ENCODE results near the gene SLC6A6. TPM values are rescaled to one million over a fixed set of nuclear protein-coding genes. Genes with fewer than 3 reads are reported as not detected.

The SLC6A6 gene
- total RNA-seq, 2 donors from 2014 or later = 4.9 to 5.7 TPM

DNA sequence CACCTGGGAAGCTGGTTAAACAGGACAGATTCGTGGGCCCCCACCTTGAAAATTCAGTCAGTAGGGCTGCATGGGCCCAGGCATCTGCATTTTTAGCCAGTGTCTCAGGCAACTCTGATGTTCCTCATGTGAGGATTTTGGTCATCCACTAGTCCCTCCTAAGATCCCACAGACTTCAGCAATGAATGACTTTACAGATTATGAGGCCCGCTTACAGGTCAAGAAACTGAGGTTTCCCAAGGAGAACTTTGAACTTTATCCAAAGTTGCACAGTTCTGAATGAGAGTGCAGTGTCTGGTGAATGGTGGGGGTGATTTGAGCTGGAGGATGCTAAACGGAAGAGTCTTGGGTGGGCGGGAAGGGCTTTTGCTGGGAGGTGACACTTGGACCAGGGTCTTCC, 27.2 kb downstream of the SLC6A6 start:
- Histone ChIP-seq H3K27ac (peak overlapping the region in 1 of 4 donors; percentile 6), H3K9me3 (no peaks in the 10 kb centered on the region), H3K27me3 (no peaks in the 10 kb centered on the region), H3K36me3 (replicated peaks in 1 of 2; ENCODE audit: insufficient read depth in 1 of 2, low read depth in 2 of 2) (no peaks in the 10 kb centered on the region), H3K4me1 (peaks cover 26% of the 10 kb centered on the region), H3K4me3 (no peak overlapping the region)
- intact Hi-C loops (cut with DNase I) = no loop called here
- 79 to 81% methylated on average over 3 to 4 of the region's 4 CpGs for WGBS, 2 donors
- no peak for ATAC-seq
- TF ChIP-seq POLR2A (IDR thresholded peaks at IDR 0.05) = no peak
- TF ChIP-seq, protein P1, sequence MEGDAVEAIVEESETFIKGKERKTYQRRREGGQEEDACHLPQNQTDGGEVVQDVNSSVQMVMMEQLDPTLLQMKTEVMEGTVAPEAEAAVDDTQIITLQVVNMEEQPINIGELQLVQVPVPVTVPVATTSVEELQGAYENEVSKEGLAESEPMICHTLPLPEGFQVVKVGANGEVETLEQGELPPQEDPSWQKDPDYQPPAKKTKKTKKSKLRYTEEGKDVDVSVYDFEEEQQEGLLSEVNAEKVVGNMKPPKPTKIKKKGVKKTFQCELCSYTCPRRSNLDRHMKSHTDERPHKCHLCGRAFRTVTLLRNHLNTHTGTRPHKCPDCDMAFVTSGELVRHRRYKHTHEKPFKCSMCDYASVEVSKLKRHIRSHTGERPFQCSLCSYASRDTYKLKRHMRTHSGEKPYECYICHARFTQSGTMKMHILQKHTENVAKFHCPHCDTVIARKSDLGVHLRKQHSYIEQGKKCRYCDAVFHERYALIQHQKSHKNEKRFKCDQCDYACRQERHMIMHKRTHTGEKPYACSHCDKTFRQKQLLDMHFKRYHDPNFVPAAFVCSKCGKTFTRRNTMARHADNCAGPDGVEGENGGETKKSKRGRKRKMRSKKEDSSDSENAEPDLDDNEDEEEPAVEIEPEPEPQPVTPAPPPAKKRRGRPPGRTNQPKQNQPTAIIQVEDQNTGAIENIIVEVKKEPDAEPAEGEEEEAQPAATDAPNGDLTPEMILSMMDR (IDR thresholded peaks at IDR 0.05) = no peak
- no peak for DNase-seq

DNA sequence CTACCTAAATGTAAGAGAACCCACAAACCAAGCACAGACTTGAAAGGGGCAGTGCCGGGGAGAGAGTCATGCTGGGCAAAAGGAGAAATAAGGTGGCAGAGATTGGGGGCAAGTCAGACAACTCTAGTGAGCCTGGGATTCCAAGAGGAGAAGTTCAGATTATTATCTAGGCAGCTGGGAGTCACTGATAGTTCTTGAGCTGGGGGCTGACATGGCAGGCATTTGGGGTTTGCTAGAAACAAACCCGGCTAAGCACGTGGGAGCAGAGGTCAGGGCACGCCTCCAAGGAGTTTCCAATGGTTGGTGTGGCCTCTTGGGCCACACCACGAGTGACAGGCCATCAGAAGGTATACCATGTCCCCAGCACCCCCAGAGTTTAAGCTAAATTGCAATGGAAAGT, 27.6 kb downstream of the SLC6A6 start:
- Histone ChIP-seq H3K27me3 (no peaks in the 10 kb centered on the region), H3K4me3 (no peak overlapping the region), H3K27ac (no peak overlapping the region), H3K9me3 (no peaks in the 10 kb centered on the region), H3K36me3 (replicated peaks in 1 of 2; ENCODE audit: insufficient read depth in 1 of 2, low read depth in 2 of 2) (no peaks in the 10 kb centered on the region), H3K4me1 (peaks cover 30% of the 10 kb centered on the region)
- WGBS, 2 donors = 87 to 88% methylated on average over 5 of the region's 5 CpGs
- intact Hi-C loops (cut with DNase I) = no loop called here
- DNase-seq (no peak), ATAC-seq (no peak)
- TF ChIP-seq POLR2A (IDR thresholded peaks at IDR 0.05) = no peak
- TF ChIP-seq, protein P1 (IDR thresholded peaks at IDR 0.05) = no peak

DNA sequence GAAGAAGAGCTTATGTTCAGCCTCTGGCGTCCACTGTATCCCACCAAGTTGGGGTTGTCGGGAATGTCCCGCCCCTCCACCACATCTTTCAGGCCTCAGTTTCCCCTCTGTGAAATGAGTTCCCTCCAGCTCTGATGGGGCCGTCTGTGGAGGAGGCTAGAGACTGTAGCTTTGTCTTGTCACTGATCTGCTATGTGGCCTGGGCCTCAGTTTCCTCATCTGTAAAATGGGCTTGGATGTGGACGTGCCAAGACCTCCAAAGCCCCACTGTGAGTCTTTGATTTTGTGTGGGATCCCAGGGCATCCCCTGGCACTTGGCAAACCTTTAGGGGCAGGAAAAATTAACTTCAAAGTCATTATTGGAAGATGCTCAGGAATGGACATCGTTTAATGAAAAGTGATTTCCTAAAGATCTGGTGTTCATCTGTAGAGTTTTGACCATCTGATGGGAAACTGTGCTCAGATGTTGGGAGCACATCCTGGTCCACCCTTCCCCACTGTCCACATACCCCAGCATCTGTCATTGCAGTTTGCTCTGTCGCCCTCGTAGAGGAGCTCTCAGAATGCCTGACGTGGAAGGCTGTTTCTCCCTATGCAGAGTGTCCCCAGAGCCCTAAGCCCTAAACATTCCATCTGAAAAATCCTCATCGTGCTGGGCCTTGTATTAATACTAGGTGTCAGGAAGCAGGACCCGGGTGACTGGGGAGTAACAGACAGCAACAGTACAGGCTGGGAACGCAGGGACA, 28.5 kb downstream of the SLC6A6 start:
- ATAC-seq = no peak
- Histone ChIP-seq H3K4me3 (no peak overlapping the region), H3K36me3 (replicated peaks in 1 of 2; ENCODE audit: insufficient read depth in 1 of 2, low read depth in 2 of 2) (no peaks in the 10 kb centered on the region), H3K27ac (peak overlapping the region in 1 of 4 donors; percentile 63), H3K27me3 (no peaks in the 10 kb centered on the region), H3K4me1 (peaks cover 30% of the 10 kb centered on the region), H3K9me3 (no peaks in the 10 kb centered on the region)
- no peak for TF ChIP-seq POLR2A (IDR thresholded peaks at IDR 0.05)
- TF ChIP-seq, protein P1 (IDR thresholded peaks at IDR 0.05) = no peak
- intact Hi-C loops (cut with DNase I) = no loop called here
- 70 to 72% methylated on average over 11 to 12 of the region's 12 CpGs for WGBS, 2 donors
- DNase-seq = no peak

DNA sequence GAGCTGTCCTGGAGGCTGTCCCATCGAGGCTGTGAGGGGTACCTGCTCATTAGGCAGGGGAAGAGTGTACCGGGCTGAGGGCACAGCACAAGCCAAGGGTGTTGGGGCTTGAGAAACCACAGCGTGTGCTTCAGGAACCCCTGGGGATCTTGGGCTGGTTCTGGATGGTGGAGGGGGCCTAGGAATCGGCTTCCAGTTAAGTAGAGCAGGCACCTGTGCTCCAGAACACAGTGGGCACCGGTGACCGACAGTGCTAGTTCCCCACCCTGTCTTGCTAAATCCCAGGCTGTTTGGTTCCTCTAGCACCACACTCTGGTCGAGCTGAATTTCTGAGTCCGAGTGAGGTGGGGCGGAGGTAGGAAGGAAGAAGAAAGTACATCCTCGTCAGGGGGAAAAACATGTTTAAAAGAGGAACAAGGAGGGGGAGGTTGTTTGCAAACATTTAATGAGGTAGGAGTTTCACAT, 29.1 kb downstream of the SLC6A6 start:
- ATAC-seq (no peak), DNase-seq (peak in 1 of 4 donors; percentile 41)
- H3K27ac ChIP-seq = peak overlapping the region in 2 of 4 donors; percentile 45 to 63
- H3K9me3 ChIP-seq = no peaks in the 10 kb centered on the region
- WGBS, 2 donors = 69 to 76% methylated on average over 10 of the region's 10 CpGs
- H3K4me1 ChIP-seq = peaks cover 30% of the 10 kb centered on the region
- no peak overlapping the region for H3K4me3 ChIP-seq
- H3K27me3 ChIP-seq = no peaks in the 10 kb centered on the region
- H3K36me3 ChIP-seq (replicated peaks in 1 of 2; ENCODE audit: insufficient read depth in 1 of 2, low read depth in 2 of 2) = no peaks in the 10 kb centered on the region
- TF ChIP-seq POLR2A (IDR thresholded peaks at IDR 0.05) = no peak
- TF ChIP-seq, protein P1 (IDR thresholded peaks at IDR 0.05) = peak in 1 of 7 experiments; percentile 7
- intact Hi-C loops (cut with DNase I) = no loop called here

Measured in body of pancreas (tissue), 4 donors.